ENCODE results near the gene ADAM15.

Gene ADAM15

GRCh38 chr1:155076371-155076770 is 25.3 kb downstream of the ADAM15 start:
- no peak for DNase-seq

GRCh38 chr1:155077346-155077745 is 26.2 kb downstream of the ADAM15 start:
- DNase-seq = no peak

DNA sequence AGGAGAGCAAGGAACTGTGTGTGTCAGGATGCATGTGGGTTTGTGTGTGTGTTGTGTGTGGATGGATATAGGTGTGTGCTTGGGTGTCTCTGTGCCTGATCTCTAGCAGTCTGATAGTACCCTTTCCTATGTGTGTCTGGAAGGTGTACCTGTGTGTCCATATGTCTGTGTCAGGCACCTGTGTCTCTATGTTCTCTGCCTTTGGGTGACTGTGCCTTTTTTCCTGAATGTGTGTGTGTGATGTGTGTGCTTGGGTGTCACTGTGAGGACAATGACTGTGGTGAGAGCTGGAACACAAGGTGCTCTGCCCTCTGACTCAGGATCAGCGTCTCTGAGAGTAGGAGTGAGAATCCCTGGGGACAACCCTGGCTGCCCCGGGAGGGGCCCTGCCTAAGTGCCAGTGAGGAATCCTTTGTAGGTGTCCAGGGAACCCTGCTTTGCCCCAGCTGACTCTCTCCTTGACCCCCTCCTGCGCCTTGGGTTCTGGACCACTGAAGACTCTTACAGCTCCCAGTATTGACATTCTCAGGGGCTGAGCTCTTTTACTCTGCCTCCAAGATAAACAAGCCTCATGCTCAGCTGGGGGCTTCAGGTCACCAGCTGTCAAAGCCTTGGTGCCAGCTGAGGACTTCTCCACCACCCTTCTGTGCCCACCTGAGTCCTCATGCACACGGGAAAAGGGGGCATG is 26.8 kb downstream of the ADAM15 start:
- no peak for DNase-seq

GRCh38 chr1:155078469-155079209 is 27.5 kb downstream of the ADAM15 start, which contains the start of gene EFNA3:
EFNA3 (plus strand) TSS chr1:155078837; CDS start chr1:155078942, 105 bp downstream.
- DNase-seq = peak; percentile 69

GRCh38 chr1:155079210-155079486 is 28.0 kb downstream of the ADAM15 start:
- DNase-seq = no peak

DNA sequence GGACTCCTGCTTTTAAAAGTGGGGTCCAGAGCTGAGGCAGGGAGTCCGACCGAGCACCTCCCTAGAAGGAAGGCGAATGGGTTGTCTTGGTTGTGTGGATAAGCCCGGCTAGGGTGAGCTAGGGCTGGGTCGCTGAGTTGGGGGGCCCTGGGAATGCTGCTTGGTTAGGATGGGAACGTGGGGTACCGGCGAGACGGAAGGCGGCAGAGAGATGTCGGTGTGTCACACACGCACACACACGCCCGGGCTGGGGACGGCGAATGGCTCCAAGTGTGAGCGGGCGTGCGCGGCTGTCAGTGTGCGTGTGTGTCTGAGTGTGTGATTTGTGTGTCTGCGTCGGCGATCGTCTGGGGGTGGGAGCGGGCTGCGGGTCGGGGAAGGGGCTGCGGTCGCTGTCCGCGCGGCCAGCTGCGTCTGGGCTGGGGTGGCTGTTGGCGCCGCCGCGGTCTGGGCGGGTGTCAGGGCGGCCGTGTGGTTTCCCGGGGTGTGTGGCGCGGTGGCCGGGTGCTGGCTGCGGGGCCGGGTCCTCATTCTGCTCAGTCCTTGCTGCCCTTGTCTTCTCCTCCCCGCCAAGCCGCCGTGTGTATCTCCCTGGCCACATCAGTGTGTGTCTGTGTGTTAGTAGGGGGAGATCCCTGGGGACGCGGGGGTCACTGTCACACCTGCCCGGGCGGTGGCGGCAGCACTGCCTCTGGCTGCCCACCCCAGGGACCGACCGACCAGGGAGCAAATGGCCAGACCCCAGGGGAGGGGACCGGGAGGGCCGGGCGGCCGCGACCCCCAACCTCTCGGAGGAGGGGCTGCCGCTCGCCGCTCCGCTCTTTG is 28.6 kb downstream of the ADAM15 start:
- DNase-seq = peak; percentile 28

DNA sequence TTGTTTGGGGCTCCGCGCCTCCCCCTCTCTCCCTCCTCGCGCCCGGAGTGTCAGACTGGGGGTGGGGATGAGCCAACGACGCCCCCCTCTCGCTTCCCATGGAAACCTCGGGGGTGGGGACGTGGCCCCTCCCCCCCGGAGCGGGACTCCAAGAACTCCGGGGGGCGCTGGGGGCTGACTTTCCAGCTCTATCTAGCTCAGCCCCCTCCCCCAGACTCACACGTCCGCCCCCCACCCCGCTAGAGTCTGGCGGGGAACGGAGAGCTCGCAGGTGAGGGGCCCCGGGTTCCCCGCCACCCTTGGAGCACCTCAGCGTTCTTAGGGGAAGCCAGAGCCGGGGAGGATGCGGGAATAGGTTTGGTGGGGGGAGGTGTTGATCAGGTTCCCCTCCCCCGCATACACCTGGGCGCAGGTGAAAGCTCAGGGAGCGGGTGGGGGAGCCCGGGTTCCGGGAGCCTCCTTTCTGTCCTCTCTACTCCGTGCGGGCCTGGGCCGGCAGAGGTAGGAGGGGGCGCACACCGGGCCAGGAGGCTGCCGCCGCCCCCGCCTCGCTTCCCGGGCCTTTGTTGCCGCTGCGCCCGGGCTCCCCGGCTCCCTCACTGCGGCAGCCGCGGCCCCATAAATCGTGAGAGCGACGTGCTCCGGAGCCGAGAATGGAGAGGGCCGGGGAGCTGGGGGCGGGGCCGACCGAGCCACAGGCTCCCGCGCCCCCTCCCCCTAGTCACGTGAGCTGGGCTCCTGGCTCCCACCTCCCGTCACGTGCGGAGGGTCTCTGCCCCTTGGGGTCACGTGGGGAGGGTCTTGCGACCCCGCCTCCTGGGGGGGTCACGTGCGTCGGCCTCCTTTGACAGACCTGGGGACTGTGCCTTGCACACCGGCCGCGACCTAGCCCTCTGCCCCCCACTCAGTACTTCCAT is 29.5 kb downstream of the ADAM15 start:
- DNase-seq = peak; percentile 42

DNA sequence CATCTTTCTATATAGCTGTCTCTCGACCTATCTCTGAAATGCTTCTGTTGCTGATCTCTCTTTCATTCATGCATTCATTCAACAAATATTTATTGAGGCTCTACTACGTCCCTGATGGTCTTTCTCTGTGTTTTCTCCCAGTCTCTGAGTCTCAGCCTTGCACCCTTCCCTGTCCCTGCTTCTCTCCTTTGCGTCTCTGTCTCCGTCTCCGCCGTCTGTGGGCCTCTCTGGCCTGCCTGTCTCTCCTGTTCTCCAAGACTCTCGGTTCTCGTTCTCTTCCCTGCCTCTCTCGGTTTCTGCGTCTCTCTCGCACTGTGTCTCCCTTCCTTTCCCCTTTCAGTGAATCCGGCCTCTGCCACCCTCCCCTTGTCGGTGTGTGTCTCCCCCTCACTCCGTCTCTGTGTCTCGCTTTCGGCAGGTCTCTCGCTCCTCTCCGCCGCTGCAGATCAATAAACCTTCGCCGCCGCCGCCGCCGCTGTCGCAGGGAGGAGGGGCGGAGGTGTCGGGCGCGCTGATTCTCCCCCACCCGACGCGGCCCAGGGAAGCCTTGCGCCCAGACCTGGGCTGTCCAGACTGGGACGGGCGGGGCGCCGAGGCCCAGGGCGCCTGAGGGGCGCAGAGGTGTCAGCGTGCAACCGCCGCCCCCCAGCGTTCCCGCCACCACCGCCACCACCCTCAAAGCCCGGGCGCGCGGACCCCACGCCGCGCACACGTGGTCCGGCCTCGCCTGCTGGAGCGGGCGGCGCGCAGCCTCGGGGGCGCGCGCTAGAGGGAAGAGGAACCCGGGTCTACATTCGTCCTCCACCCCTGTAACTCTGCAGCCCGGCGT is 30.6 kb downstream of the ADAM15 start:
- peak; percentile 52 for DNase-seq

DNA sequence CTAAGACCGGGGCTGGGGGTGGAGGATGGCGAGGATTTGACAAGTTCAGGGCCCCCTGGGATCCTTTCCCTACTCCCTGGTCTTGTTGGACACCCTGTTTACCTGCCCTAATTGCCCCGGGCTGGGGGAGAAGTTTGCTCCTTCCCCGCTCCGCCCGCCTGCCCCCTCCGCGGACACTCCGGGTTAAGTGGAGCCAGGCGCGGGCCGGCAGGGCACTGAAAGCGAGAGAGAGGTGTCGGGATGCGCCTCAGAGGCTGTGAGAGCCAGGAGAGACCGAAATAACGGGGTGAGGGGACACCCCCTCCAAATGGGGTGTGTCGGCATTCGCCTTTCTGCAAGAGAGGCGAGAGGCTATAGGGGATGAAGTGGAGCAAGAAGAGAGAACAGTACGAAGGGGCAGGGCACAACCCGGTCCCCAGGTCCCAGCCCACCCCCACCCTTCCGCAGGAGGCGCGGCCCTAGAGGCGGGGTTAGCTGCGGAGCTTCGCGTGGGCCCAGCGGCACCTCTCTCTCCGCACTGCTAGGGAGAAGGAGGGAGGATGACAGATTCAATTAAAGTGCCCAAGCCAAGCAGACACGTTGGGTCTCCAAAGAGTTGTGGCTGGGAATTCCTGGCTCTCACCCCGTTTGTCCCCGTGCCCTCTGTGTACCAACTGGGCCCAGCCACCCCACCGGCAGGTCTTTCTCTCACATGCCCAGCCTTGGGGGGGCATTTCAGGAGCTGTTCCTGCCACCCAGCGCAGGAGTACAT is 31.4 kb downstream of the ADAM15 start:
- peak; percentile 41 for DNase-seq

- no peak for DNase-seq
Observed at GRCh38 chr1:155083052-155083541, 32.0 kb downstream of the ADAM15 start.

DNA sequence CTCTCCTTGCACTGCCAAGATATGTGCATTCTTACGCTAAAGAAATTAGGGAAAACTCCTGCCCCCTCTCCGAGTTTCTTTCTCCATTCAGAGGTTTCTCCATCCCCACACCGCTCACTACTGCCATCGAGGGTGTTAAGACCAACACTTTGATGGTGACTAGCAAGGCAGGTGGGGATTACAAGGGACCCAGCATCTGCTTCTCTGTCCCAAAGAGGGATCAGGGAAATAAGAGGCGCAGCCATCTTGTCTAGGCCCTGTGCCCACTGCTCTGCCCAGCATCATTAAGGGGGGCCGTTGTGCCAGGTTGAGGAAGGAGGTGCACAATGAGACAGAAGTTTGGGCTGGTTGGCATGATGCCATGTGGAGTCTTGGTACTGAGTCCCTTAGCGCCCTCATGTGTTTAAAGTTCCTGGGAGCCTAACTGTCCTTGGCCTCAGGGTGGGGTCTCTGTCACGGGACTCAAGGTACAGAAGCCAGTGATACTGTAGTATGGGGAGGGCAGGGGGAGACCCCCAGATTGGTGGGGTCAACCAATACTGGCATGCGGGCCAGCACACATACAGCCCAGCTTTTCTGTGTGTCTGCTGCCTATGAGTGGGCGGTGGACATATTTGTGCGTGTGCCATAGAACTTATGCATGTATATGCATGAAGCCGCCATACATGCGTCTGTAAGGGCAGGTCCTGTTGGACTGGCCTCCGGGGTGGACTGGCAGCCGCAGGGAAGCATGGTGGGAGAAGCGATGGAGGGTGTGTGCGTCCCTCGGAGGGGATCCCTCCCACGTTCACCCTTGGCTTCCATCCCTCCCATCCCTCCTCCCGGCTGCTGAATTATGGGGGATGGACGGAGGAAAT is 33.0 kb downstream of the ADAM15 start:
- DNase-seq = no peak

DNA sequence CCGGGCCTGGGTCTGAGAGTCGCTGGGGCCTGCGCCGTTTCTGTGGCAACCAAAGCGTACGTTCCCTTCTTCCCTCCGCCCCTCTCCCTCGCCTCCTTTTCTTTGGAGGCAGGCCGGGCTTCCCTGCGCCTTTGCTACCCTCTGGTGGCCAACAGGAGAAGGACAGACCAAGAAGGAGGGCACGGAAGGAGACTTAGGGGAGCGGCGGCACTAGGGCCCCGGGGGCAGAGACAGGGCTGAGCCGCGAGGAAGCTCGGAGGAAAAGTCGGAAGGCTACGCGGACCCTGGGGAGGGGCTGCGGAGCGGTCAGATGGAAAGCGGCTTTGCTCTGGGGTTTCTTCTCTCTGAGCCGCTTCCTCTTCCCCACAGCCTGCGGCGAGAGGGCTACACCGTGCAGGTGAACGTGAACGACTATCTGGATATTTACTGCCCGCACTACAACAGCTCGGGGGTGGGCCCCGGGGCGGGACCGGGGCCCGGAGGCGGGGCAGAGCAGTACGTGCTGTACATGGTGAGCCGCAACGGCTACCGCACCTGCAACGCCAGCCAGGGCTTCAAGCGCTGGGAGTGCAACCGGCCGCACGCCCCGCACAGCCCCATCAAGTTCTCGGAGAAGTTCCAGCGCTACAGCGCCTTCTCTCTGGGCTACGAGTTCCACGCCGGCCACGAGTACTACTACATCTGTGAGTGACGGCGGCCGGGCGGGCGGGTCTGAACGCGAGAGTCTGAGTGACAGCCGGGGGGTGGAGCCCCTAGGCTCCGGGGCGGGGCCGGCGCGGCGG is 33.8 kb downstream of the ADAM15 start:
- DNase-seq = peak; percentile 92

GRCh38 chr1:155085504-155086127 is 34.5 kb downstream of the ADAM15 start:
- DNase-seq = peak; percentile 80

DNA sequence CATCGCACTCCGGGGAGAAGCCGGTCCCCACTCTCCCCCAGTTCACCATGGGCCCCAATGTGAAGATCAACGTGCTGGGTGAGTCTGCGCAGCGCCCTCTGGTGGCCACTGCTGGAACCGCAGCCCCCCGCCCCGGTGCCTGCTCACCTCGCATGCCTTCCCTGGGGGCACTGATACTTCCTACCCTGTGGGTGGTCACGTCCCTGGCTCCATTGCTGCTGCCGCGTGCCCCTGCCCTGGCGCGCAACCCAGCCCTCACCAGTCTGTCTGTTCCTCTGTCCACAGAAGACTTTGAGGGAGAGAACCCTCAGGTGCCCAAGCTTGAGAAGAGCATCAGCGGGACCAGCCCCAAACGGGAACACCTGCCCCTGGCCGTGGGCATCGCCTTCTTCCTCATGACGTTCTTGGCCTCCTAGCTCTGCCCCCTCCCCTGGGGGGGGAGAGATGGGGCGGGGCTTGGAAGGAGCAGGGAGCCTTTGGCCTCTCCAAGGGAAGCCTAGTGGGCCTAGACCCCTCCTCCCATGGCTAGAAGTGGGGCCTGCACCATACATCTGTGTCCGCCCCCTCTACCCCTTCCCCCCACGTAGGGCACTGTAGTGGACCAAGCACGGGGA is 35.1 kb downstream of the ADAM15 start:
- peak; percentile 81 for DNase-seq

DNA sequence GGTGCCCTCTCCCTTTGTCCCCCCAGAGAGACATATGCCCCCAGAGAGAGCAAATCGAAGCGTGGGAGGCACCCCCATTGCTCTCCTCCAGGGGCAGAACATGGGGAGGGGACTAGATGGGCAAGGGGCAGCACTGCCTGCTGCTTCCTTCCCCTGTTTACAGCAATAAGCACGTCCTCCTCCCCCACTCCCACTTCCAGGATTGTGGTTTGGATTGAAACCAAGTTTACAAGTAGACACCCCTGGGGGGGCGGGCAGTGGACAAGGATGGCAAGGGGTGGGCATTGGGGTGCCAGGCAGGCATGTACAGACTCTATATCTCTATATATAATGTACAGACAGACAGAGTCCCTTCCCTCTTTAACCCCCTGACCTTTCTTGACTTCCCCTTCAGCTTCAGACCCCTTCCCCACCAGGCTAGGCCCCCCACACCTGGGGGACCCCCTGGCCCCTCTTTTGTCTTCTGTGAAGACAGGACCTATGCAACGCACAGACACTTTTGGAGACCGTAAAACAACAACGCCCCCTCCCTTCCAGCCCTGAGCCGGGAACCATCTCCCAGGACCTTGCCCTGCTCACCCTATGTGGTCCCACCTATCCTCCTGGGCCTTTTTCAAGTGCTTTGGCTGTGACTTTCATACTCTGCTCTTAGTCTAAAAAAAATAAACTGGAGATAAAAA is 35.9 kb downstream of the ADAM15 start:
- no peak for DNase-seq

- DNase-seq = peak; percentile 83
Observed at GRCh38 chr1:155091071-155092051, 40.2 kb downstream of the ADAM15 start.

Measured in stimulated activated CD4-positive, alpha-beta T cell treated with anti-CD3 and anti-CD28 coated beads, Interleukin-4, amount 100 ng/mL, for 1 hour (primary cell).